Sigmoid colon (tissue), 3 donors: ENCODE data around the gene MAD1L1.

ENCODE experiments used
- POLR2A ChIP-seq, 2 donors: fragments of 450-650 bp; IDR thresholded peaks; one replicate each; pipeline ENCODE4 v1.6.1; 2016; ENCODE audit warnings: antibody characterized with exemption in 2 of 2, mild to moderate bottlenecking in 2 of 2, moderate library complexity in 2 of 2
- TF ChIP-seq, protein P1 (sequence below), 4 experiments: fragments of 450-650 bp in 3 of 4; fragments of 200-600 bp in 1 of 4; IDR thresholded peaks; one replicate each; pipeline ENCODE4 v1.5.1; 2016 to 2019; ENCODE audit warnings: antibody characterized with exemption in 4 of 4, mild to moderate bottlenecking in 3 of 4, moderate library complexity in 2 of 4

DNA sequence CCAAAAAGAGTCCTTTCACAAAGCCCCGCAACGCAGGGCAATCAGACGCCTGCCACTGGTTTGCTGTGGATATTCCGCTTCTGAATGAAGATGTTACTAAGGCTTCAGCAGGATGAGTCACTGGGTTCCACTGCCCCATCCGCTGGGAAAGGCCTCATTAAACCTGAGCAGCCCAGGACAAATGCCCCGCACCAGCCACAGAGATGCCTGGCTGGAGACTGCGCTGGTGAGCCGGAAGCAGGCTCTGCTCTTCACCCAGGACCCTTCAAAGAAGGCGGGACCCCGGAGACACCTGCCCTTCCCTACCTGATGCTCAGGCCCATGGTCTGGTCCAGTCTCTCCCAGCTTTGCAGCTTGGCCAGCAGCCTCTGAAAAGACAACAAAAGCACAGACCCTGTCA lies 19.8 kb downstream of the MAD1L1 start:
- TF ChIP-seq, protein P1, sequence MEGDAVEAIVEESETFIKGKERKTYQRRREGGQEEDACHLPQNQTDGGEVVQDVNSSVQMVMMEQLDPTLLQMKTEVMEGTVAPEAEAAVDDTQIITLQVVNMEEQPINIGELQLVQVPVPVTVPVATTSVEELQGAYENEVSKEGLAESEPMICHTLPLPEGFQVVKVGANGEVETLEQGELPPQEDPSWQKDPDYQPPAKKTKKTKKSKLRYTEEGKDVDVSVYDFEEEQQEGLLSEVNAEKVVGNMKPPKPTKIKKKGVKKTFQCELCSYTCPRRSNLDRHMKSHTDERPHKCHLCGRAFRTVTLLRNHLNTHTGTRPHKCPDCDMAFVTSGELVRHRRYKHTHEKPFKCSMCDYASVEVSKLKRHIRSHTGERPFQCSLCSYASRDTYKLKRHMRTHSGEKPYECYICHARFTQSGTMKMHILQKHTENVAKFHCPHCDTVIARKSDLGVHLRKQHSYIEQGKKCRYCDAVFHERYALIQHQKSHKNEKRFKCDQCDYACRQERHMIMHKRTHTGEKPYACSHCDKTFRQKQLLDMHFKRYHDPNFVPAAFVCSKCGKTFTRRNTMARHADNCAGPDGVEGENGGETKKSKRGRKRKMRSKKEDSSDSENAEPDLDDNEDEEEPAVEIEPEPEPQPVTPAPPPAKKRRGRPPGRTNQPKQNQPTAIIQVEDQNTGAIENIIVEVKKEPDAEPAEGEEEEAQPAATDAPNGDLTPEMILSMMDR (IDR thresholded peaks at IDR 0.05): no peak
- TF ChIP-seq POLR2A (IDR thresholded peaks at IDR 0.05): no peak
